ENCODE data around the gene MOCS1. TPM values are rescaled to one million over a fixed set of nuclear protein-coding genes. Genes with fewer than 3 reads are reported as not detected.

MOCS1 gene
- total RNA-seq, 1 donor, result 25.3 TPM

- H3K27ac ChIP-seq (ENCODE audit: low read depth, low read length), result no peak overlapping the region
- no peaks in the 10 kb centered on the region for H3K27me3 ChIP-seq (ENCODE audit: insufficient read depth, low read length)
- no peaks in the 10 kb centered on the region for H3K79me2 ChIP-seq (ENCODE audit: insufficient read depth, low read length)
- no peaks in the 10 kb centered on the region for H4K20me1 ChIP-seq (ENCODE audit: insufficient read depth, low read length)
- no peak overlapping the region for H3K4me2 ChIP-seq (ENCODE audit: insufficient read depth, low read length)
- H3K4me1 ChIP-seq (ENCODE audit: insufficient read depth, low read length), result no peaks in the 10 kb centered on the region
- no peak overlapping the region for H2AFZ ChIP-seq (ENCODE audit: low read length)
- TF ChIP-seq CTCF (IDR thresholded peaks at IDR 0.05; ENCODE audit: extremely low read depth, low read depth, low read length), result no peak
- H3K36me3 ChIP-seq (ENCODE audit: insufficient read depth, low read length), result peaks cover 15% of the 10 kb centered on the region
- H3K9me3 ChIP-seq (ENCODE audit: low read depth, low read length), result no peaks in the 10 kb centered on the region
- H3K4me3 ChIP-seq (ENCODE audit: insufficient read depth, low read length), result no peak overlapping the region
- DNase-seq (ENCODE audit: insufficient read length, low spot score, missing footprints), result no peak
Observed at GRCh38 chr6:39915866-39916265, 18.4 kb downstream of the MOCS1 start.

DNA sequence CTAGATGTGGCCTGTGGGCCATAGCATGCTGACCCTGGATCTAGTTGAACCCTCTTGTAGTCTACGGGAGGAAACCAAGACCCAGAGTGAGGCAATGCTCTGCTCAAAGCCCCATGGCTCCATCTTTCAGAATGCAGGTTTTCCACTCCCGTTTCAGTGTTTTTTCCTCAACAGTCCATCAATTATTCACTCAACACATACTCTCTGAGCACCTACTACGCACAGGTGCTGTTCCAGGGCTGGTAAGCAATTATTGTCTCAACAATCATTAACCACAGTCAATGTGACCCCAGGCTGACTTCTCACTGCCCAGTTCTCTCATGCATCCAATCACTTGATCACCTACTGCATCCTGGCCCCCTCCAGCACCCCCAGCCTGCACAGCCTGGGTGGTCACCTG lies 20.0 kb downstream of the MOCS1 start:
- TF ChIP-seq CTCF (IDR thresholded peaks at IDR 0.05; ENCODE audit: extremely low read depth, low read depth, low read length), result no peak
- Histone ChIP-seq H3K79me2 (ENCODE audit: insufficient read depth, low read length) (no peaks in the 10 kb centered on the region), H3K9me3 (ENCODE audit: low read depth, low read length) (no peaks in the 10 kb centered on the region), H3K4me2 (ENCODE audit: insufficient read depth, low read length) (no peak overlapping the region), H3K4me3 (ENCODE audit: insufficient read depth, low read length) (no peak overlapping the region), H3K27me3 (ENCODE audit: insufficient read depth, low read length) (no peaks in the 10 kb centered on the region), H3K4me1 (ENCODE audit: insufficient read depth, low read length) (no peaks in the 10 kb centered on the region), H3K27ac (ENCODE audit: low read depth, low read length) (no peak overlapping the region), H2AFZ (ENCODE audit: low read length) (no peak overlapping the region), H3K36me3 (ENCODE audit: insufficient read depth, low read length) (peaks cover 15% of the 10 kb centered on the region), H4K20me1 (ENCODE audit: insufficient read depth, low read length) (no peaks in the 10 kb centered on the region)
- DNase-seq (ENCODE audit: insufficient read length, low spot score, missing footprints), result no peak

DNA sequence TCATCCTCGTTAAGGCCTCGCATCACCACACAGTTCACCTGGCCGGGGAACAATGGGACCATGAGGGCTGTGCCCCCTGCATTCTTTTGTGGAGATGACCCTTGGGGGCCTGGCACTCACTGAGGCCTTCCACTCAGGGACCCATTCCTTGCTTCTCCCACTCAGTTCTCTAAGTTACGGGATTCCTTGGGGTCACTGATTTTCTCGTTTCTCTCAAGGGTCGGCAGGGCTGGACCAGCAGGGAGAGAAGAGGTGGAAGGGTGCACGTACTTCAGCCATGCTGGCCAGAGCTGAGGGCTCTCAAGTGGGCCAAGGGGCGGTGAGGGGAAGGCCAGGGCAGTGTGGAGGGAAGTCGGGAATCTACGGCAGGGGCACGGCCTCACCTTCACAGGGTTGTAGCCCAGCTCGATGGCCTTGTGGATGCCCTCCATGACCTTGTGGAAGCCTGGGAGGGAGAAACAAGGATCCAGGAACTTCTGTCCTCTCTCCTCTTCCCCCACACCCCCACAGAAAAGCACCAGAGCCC lies 20.8 kb downstream of the MOCS1 start:
- no peaks in the 10 kb centered on the region for H3K79me2 ChIP-seq (ENCODE audit: insufficient read depth, low read length)
- H3K4me1 ChIP-seq (ENCODE audit: insufficient read depth, low read length), result no peaks in the 10 kb centered on the region
- no peak overlapping the region for H2AFZ ChIP-seq (ENCODE audit: low read length)
- no peak overlapping the region for H3K4me3 ChIP-seq (ENCODE audit: insufficient read depth, low read length)
- H3K27me3 ChIP-seq (ENCODE audit: insufficient read depth, low read length), result no peaks in the 10 kb centered on the region
- TF ChIP-seq CTCF (IDR thresholded peaks at IDR 0.05; ENCODE audit: extremely low read depth, low read depth, low read length), result no peak
- no peak overlapping the region for H3K4me2 ChIP-seq (ENCODE audit: insufficient read depth, low read length)
- H3K36me3 ChIP-seq (ENCODE audit: insufficient read depth, low read length), result peaks cover 15% of the 10 kb centered on the region
- H3K9me3 ChIP-seq (ENCODE audit: low read depth, low read length), result no peaks in the 10 kb centered on the region
- no peaks in the 10 kb centered on the region for H4K20me1 ChIP-seq (ENCODE audit: insufficient read depth, low read length)
- no peak overlapping the region for H3K27ac ChIP-seq (ENCODE audit: low read depth, low read length)
- no peak for DNase-seq (ENCODE audit: insufficient read length, low spot score, missing footprints)

- peaks cover 15% of the 10 kb centered on the region for H3K36me3 ChIP-seq (ENCODE audit: insufficient read depth, low read length)
- DNase-seq (ENCODE audit: insufficient read length, low spot score, missing footprints), result no peak
Observed at GRCh38 chr6:39912446-39912845, 21.8 kb downstream of the MOCS1 start.

More at GRCh38 chr6:39912446-39912845, 21.8 kb downstream of the MOCS1 start:
- no peaks in the 10 kb centered on the region for H3K4me1 ChIP-seq (ENCODE audit: insufficient read depth, low read length)
- H3K9me3 ChIP-seq (ENCODE audit: low read depth, low read length), result no peaks in the 10 kb centered on the region
- no peaks in the 10 kb centered on the region for H3K79me2 ChIP-seq (ENCODE audit: insufficient read depth, low read length)
- no peak overlapping the region for H3K27ac ChIP-seq (ENCODE audit: low read depth, low read length)
- no peaks in the 10 kb centered on the region for H3K27me3 ChIP-seq (ENCODE audit: insufficient read depth, low read length)
- no peak for TF ChIP-seq CTCF (IDR thresholded peaks at IDR 0.05; ENCODE audit: extremely low read depth, low read depth, low read length)
- no peaks in the 10 kb centered on the region for H4K20me1 ChIP-seq (ENCODE audit: insufficient read depth, low read length)
- H2AFZ ChIP-seq (ENCODE audit: low read length), result no peak overlapping the region
- no peak overlapping the region for H3K4me3 ChIP-seq (ENCODE audit: insufficient read depth, low read length)
- no peak overlapping the region for H3K4me2 ChIP-seq (ENCODE audit: insufficient read depth, low read length)
